Measurements from ENCODE around the gene MAPRE3. TPM values are rescaled to one million over a fixed set of nuclear protein-coding genes. Genes with fewer than 3 reads are reported as not detected.

Gene MAPRE3
- total RNA-seq, 2 donors from 2014 or later, result 9.3 to 15.8 TPM

DNA sequence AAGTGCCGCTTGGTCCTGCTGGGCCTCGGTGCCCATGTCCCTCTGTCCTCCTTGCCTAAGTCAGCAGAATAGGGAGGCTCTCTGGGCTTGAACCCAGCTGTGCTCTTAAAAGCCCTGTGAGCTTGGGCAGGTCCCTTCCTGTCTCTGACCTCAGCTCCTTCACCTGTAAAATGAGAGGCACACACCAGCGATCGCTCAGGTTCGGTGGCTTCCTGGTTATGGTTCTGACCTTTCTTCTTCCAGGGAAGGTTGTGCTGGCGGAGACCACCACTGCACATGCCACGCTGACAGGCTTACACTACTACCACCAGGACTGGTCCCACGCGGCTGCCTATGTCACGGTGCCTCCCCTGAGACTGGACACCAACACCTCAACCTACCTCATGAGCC lies 36.1 kb upstream of the MAPRE3 start:
- H3K4me3 ChIP-seq, result no peak overlapping the region

DNA sequence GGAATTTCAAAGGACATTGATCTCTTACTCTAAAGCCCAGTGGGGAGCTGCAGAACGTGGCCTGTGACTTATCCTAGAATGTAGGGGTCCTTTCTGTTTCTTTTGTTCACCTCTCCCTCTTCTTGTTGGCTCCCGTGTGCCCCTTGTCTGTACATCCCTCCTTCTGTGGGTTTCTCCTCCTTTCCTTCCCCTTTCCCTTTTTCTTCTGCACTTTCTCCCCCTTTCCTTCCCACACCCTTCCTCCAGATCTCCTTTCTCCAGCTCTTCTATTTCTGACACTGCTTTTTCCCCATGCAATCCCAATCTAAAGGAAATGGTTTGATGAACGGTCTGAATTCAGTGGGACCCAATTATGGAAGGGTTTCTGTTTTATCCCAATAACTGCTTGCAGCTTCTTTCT lies 35.5 kb upstream of the MAPRE3 start:
- Histone ChIP-seq H3K9me3 (no peaks in the 10 kb centered on the region), H3K27ac (no peak overlapping the region), H3K4me3 (no peak overlapping the region), H3K27me3 (no peaks in the 10 kb centered on the region), H3K36me3 (replicated peaks in 1 of 2; ENCODE audit: insufficient read depth in 1 of 2, low read depth in 2 of 2) (no peaks in the 10 kb centered on the region), H3K4me1 (no peaks in the 10 kb centered on the region)
- intact Hi-C loops (cut with DNase I), result no loop called here
- DNase-seq, result no peak
- TF ChIP-seq, protein P1, sequence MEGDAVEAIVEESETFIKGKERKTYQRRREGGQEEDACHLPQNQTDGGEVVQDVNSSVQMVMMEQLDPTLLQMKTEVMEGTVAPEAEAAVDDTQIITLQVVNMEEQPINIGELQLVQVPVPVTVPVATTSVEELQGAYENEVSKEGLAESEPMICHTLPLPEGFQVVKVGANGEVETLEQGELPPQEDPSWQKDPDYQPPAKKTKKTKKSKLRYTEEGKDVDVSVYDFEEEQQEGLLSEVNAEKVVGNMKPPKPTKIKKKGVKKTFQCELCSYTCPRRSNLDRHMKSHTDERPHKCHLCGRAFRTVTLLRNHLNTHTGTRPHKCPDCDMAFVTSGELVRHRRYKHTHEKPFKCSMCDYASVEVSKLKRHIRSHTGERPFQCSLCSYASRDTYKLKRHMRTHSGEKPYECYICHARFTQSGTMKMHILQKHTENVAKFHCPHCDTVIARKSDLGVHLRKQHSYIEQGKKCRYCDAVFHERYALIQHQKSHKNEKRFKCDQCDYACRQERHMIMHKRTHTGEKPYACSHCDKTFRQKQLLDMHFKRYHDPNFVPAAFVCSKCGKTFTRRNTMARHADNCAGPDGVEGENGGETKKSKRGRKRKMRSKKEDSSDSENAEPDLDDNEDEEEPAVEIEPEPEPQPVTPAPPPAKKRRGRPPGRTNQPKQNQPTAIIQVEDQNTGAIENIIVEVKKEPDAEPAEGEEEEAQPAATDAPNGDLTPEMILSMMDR (IDR thresholded peaks at IDR 0.05), result no peak
- no peak for TF ChIP-seq POLR2A (IDR thresholded peaks at IDR 0.05)
- no peak for ATAC-seq
- 57 to 60% methylated on average over 3 of the region's 3 CpGs for whole genome bisulfite sequencing, 2 donors

More for the DNA sequence above, 36.1 kb upstream of the MAPRE3 start:
- Histone ChIP-seq H3K27ac (no peak overlapping the region), H3K9me3 (no peaks in the 10 kb centered on the region), H3K27me3 (no peaks in the 10 kb centered on the region), H3K36me3 (replicated peaks in 1 of 2; ENCODE audit: insufficient read depth in 1 of 2, low read depth in 2 of 2) (no peaks in the 10 kb centered on the region), H3K4me1 (no peaks in the 10 kb centered on the region)
- intact Hi-C loops (cut with DNase I), result no loop called here
- DNase-seq (no peak), ATAC-seq (no peak)
- WGBS, 2 donors, result 78 to 80% methylated on average over 7 to 10 of the region's 10 CpGs
- TF ChIP-seq, protein P1 (IDR thresholded peaks at IDR 0.05), result no peak
- no peak for TF ChIP-seq POLR2A (IDR thresholded peaks at IDR 0.05)

DNA sequence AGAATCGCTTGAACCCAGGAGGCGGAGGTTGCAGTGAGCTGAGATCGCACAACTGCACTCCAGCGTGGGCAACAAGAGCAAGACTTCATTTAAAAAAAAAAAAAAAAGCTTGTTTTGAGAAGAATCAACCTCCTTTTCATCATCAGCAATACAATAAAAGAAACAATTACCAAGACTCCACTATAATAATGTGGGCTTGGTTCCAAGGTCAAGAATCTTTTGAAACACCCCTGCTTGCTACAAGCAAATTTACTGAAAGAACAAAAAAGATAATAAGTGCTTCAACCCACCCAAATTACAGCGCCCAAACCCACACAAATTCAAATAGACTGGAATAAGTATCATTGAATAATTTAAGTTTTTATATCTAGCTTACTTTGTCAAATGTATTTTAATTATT lies 33.6 kb upstream of the MAPRE3 start:
- TF ChIP-seq, protein P1 (IDR thresholded peaks at IDR 0.05), result no peak
- TF ChIP-seq POLR2A (IDR thresholded peaks at IDR 0.05), result no peak
- Histone ChIP-seq H3K4me1 (no peaks in the 10 kb centered on the region), H3K9me3 (no peaks in the 10 kb centered on the region), H3K27ac (no peak overlapping the region), H3K27me3 (no peaks in the 10 kb centered on the region), H3K4me3 (no peak overlapping the region), H3K36me3 (replicated peaks in 1 of 2; ENCODE audit: insufficient read depth in 1 of 2, low read depth in 2 of 2) (no peaks in the 10 kb centered on the region)
- WGBS, 2 donors, result 73 to 75% methylated on average over 5 of the region's 5 CpGs
- ATAC-seq (no peak), DNase-seq (no peak)
- intact Hi-C loops (cut with DNase I), result no loop called here

DNA sequence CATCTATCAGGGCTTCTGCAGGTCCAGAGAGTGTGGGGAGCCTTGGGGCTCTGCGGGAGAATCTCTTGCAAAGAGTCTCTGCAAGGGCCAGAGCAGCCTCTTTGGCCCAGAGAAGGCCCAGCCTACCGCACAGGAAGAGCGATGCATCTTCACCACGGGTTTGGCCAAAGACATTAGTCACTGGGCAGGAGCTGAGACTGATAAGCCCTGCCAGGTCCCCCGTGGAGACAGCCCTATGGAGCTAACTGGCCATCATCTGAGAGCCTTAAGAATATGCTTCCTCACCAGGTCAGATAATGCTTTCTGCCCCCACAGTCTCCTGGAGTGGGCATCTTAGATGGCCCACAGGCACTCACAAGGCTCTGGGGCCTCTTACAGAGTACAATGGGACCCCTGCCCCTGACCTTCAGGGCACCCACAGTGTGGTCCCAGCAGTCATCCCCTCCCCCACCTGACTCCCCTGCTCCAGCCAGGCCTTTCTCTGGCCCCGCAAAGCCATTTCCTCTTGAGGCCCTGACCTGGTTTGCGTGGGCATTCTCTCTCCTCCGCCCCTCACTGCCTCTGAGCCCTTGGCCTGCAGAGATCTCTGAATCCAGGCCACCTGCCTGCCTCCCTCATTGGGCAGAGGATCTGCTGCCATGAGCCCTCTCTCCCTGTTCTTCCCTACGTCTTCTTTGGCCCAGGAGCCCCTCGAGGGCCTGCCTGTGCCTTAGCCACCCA lies 31.9 kb upstream of the MAPRE3 start:
- TF ChIP-seq POLR2A (IDR thresholded peaks at IDR 0.05), result no peak
- TF ChIP-seq, protein P1 (IDR thresholded peaks at IDR 0.05), result no peak
- DNase-seq, result no peak
- Histone ChIP-seq H3K27me3 (peaks cover 0 to 7% of the 10 kb centered on the region in 2 donors), H3K4me1 (no peaks in the 10 kb centered on the region), H3K36me3 (replicated peaks in 1 of 2; ENCODE audit: insufficient read depth in 1 of 2, low read depth in 2 of 2) (no peaks in the 10 kb centered on the region), H3K4me3 (no peak overlapping the region), H3K9me3 (no peaks in the 10 kb centered on the region), H3K27ac (no peak overlapping the region)
- intact Hi-C loops (cut with DNase I), result no loop called here
- ATAC-seq, result no peak
- WGBS, 2 donors, result 66 to 77% methylated on average over 5 to 10 of the region's 10 CpGs

DNA sequence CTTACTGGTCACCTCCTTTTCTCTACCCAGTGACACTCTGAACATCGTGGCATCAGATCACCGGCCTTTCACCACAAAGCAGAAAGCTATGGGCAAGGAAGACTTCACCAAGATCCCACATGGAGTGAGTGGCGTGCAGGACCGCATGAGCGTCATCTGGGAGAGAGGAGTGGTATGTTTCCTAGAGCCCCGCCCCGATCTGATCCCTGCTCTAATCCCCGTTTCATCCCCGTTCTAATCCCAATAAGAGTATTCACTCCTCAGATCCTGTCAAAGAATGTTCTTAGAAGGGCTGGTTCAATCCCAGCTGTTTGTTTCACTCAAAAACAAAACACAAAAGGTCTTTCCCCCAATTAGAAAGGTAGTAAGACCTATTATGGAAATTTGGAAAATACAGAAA lies 30.4 kb upstream of the MAPRE3 start:
- intact Hi-C loops (cut with DNase I), result loop anchor here (5.0 kb wide), 1 partner anchor 93 kb away; the partner anchor contains the start of gene DPYSL5

More for the DNA sequence above, 30.4 kb upstream of the MAPRE3 start:
- TF ChIP-seq, protein P1 (IDR thresholded peaks at IDR 0.05), result no peak
- TF ChIP-seq POLR2A (IDR thresholded peaks at IDR 0.05), result no peak
- no peak for DNase-seq
- no peaks in the 10 kb centered on the region for H3K4me1 ChIP-seq
- H3K36me3 ChIP-seq (replicated peaks in 1 of 2; ENCODE audit: insufficient read depth in 1 of 2, low read depth in 2 of 2), result no peaks in the 10 kb centered on the region
- no peak for ATAC-seq
- H3K27ac ChIP-seq, result no peak overlapping the region
- no peaks in the 10 kb centered on the region for H3K9me3 ChIP-seq
- H3K27me3 ChIP-seq, result peaks cover 0 to 7% of the 10 kb centered on the region in 2 donors
- 80 to 88% methylated on average over 9 of the region's 9 CpGs for WGBS, 2 donors
- no peak overlapping the region for H3K4me3 ChIP-seq

All from body of pancreas (tissue), 4 donors.